Skin of body (tissue), 2 donors: ENCODE measurements around the gene LRP10. TPM values are rescaled to one million over a fixed set of nuclear protein-coding genes. Genes with fewer than 3 reads are reported as not detected.
A peak's percentile ranks its signal among the peaks of the same experiment; 100 is the strongest.
"Not testable (repeated sequence)": the region's sequence is repeated elsewhere in the genome, so short reads cannot be mapped to it uniquely, and the experiment has no call there.

ENCODE experiments used
- DNase-seq: peaks from one replicate; lab custom pipeline; 2025; lab: John Stamatoyannopoulos, UW
- total RNA-seq: library from RNA; depleted of rRNA; stranded (reverse); fragments of >200 nt; gene quantifications from one replicate; pipeline ENCODE4 v1.2.3, GENCODE V29; 2014

Gene LRP10
- total RNA-seq, 1 donor from 2014 or later: 22.9 TPM

GRCh38 chr14:22842211-22843122 lies 29.1 kb upstream of the LRP10 start:
- no peak for DNase-seq

GRCh38 chr14:22843123-22843925 lies 28.2 kb upstream of the LRP10 start:
- DNase-seq: no peak

GRCh38 chr14:22844221-22845102 lies 27.1 kb upstream of the LRP10 start:
- DNase-seq: no peak

GRCh38 chr14:22845103-22845394 lies 26.5 kb upstream of the LRP10 start:
- no peak for DNase-seq

- no peak for DNase-seq
Observed at GRCh38 chr14:22845821-22846625, 25.5 kb upstream of the LRP10 start.

- DNase-seq: no peak
Observed at GRCh38 chr14:22846811-22847307, 24.7 kb upstream of the LRP10 start.

- peak; percentile 78 for DNase-seq
Observed at GRCh38 chr14:22847661-22848341, 23.7 kb upstream of the LRP10 start.

- peak; percentile 97 for DNase-seq
Observed at GRCh38 chr14:22848351-22849164, 23.0 kb upstream of the LRP10 start.

- no peak for DNase-seq
Observed at GRCh38 chr14:22849212-22849819, 22.2 kb upstream of the LRP10 start.

- peak; percentile 47 for DNase-seq
Observed at GRCh38 chr14:22850944-22851764, 20.4 kb upstream of the LRP10 start.

GRCh38 chr14:22852178-22852577 lies 19.4 kb upstream of the LRP10 start:
- DNase-seq: not testable (repeated sequence)

GRCh38 chr14:22852599-22852939 lies 19.0 kb upstream of the LRP10 start:
- no peak for DNase-seq

GRCh38 chr14:22852940-22853767 lies 18.4 kb upstream of the LRP10 start:
- DNase-seq: peak; percentile 88

- not testable (repeated sequence) for DNase-seq
Observed at GRCh38 chr14:22854296-22854695, 17.2 kb upstream of the LRP10 start.

- DNase-seq: no peak
Observed at GRCh38 chr14:22854963-22855724, 16.4 kb upstream of the LRP10 start.

GRCh38 chr14:22856428-22856827 lies 15.1 kb upstream of the LRP10 start:
- no peak for DNase-seq
